ENCODE results near the gene CXCR3. TPM values are rescaled to one million over a fixed set of nuclear protein-coding genes. Genes with fewer than 3 reads are reported as not detected.

The CXCR3 gene
- polyA plus RNA-seq, 4 donors: 0.10 to 0.33 (median 0.25) TPM

- no peak for DNase-seq (ENCODE audit: low read depth in 4 of 4, low spot score in 3 of 4)
These were observed 19.5 kb upstream of the CXCR3 start for GRCh38 chrX:71637848-71638247.

GRCh38 chrX:71637253-71637618 is 18.9 kb upstream of the CXCR3 start:
- no peak for DNase-seq (ENCODE audit: low read depth in 4 of 4, low spot score in 3 of 4)

- no peak for DNase-seq (ENCODE audit: low read depth in 4 of 4, low spot score in 3 of 4)
These were observed 18.3 kb upstream of the CXCR3 start for GRCh38 chrX:71636438-71637252.

- DNase-seq (ENCODE audit: low read depth in 4 of 4, low spot score in 3 of 4): no peak
These were observed 16.1 kb upstream of the CXCR3 start for GRCh38 chrX:71634366-71634765.

- DNase-seq (ENCODE audit: low read depth in 4 of 4, low spot score in 3 of 4): no peak
These were observed 14.8 kb upstream of the CXCR3 start for GRCh38 chrX:71632923-71633657.

GRCh38 chrX:71629467-71629866 is 11.2 kb upstream of the CXCR3 start:
- no peak for DNase-seq (ENCODE audit: low read depth in 4 of 4, low spot score in 3 of 4)

GRCh38 chrX:71627588-71628404 is 9.5 kb upstream of the CXCR3 start:
- no peak for DNase-seq (ENCODE audit: low read depth in 4 of 4, low spot score in 3 of 4)

- DNase-seq (ENCODE audit: low read depth in 4 of 4, low spot score in 3 of 4): no peak
These were observed 8.3 kb upstream of the CXCR3 start for GRCh38 chrX:71626576-71626975.

- no peak for DNase-seq (ENCODE audit: low read depth in 4 of 4, low spot score in 3 of 4)
These were observed 7.2 kb upstream of the CXCR3 start for GRCh38 chrX:71625471-71625870.

- no peak for DNase-seq (ENCODE audit: low read depth in 4 of 4, low spot score in 3 of 4)
These were observed 5.4 kb upstream of the CXCR3 start for GRCh38 chrX:71623714-71624113.

- DNase-seq (ENCODE audit: low read depth in 4 of 4, low spot score in 3 of 4): peak in 3 of 4 donors; percentile 18 to 24 (median 22)
These were observed 4.5 kb upstream of the CXCR3 start for GRCh38 chrX:71622576-71623450.

- DNase-seq (ENCODE audit: low read depth in 4 of 4, low spot score in 3 of 4): no peak
These were observed 3.8 kb upstream of the CXCR3 start for GRCh38 chrX:71622032-71622575.

GRCh38 chrX:71621603-71622002 is 3.3 kb upstream of the CXCR3 start:
- DNase-seq (ENCODE audit: low read depth in 4 of 4, low spot score in 3 of 4): no peak

GRCh38 chrX:71619986-71620385 is 1.7 kb upstream of the CXCR3 start:
- DNase-seq (ENCODE audit: low read depth in 4 of 4, low spot score in 3 of 4): no peak

GRCh38 chrX:71619193-71619592 is 882 bp upstream of the CXCR3 start:
- no peak for DNase-seq (ENCODE audit: low read depth in 4 of 4, low spot score in 3 of 4)

GRCh38 chrX:71618787-71619186 is 476 bp upstream of the CXCR3 start:
- no peak for DNase-seq (ENCODE audit: low read depth in 4 of 4, low spot score in 3 of 4)

- no peak for DNase-seq (ENCODE audit: low read depth in 4 of 4, low spot score in 3 of 4)
These were observed 569 bp downstream of the CXCR3 start for GRCh38 chrX:71617742-71618141.

GRCh38 chrX:71616672-71617529 is 1.4 kb downstream of the CXCR3 start:
- no peak for DNase-seq (ENCODE audit: low read depth in 4 of 4, low spot score in 3 of 4)

- no peak for DNase-seq (ENCODE audit: low read depth in 4 of 4, low spot score in 3 of 4)
These were observed 2.4 kb downstream of the CXCR3 start for GRCh38 chrX:71615954-71616353.
